Smooth muscle cell (in vitro differentiated cells): Measurements from ENCODE around the gene TTLL4. TPM values are rescaled to one million over a fixed set of nuclear protein-coding genes. Genes with fewer than 3 reads are reported as not detected.

Experiments
- DNase-seq: peaks from one replicate; lab custom pipeline; 2025; ENCODE audit not compliant: unreplicated experiment; lab: John Stamatoyannopoulos, UW
- H2AFZ ChIP-seq: fragments of 200-600 bp; sonication (generic); 2 replicates; pipeline ENCODE4 v1.6.0; 2016; ENCODE audit warnings: antibody characterized with exemption, low read depth, mild to moderate bottlenecking
- H3F3A ChIP-seq: fragments of 200-600 bp; sonication (generic); 2 replicates; pipeline ENCODE4 v1.6.0; 2017; ENCODE audit warnings: antibody characterized with exemption, low read depth
- H3K27ac ChIP-seq: fragments of 200-600 bp; sonication (generic); 2 replicates; pipeline ENCODE4 v1.5.1; 2016; ENCODE audit warnings: low read depth, mild to moderate bottlenecking
- H3K27me3 ChIP-seq: fragments of 200-600 bp; sonication (generic); 2 replicates; pipeline ENCODE4 v1.6.1; 2016; ENCODE audit warnings: low read depth, mild to moderate bottlenecking
- H3K36me3 ChIP-seq: fragments of 200-600 bp; sonication (generic); 2 replicates; pipeline ENCODE4 v1.5.1; 2016; ENCODE audit warnings: low read depth
- H3K4me1 ChIP-seq: fragments of 200-600 bp; sonication (generic); 2 replicates; pipeline ENCODE4 v1.5.1; 2016; ENCODE audit warnings: low read depth
- H3K4me2 ChIP-seq: fragments of 200-600 bp; sonication (generic); 2 replicates; pipeline ENCODE4 v1.6.0; 2016; ENCODE audit warnings: mild to moderate bottlenecking
- H3K4me3 ChIP-seq: fragments of 200-600 bp; sonication (generic); 2 replicates; pipeline ENCODE4 v1.5.1; 2016; ENCODE audit warnings: mild to moderate bottlenecking
- H3K79me2 ChIP-seq: fragments of 200-600 bp; sonication (generic); 2 replicates; pipeline ENCODE4 v1.6.0; 2016; ENCODE audit warnings: low read depth, mild to moderate bottlenecking
- H3K9ac ChIP-seq: fragments of 200-600 bp; sonication (generic); 2 replicates; pipeline ENCODE4 v1.6.0; 2016; ENCODE audit warnings: low read depth
- H3K9me3 ChIP-seq: fragments of 200-600 bp; sonication (generic); replicated peaks from 2 replicates; pipeline ENCODE4 v1.5.1; 2016; ENCODE audit warnings: low read depth
- H4K20me1 ChIP-seq: fragments of 200-600 bp; sonication (generic); 2 replicates; pipeline ENCODE4 v1.6.0; 2016; ENCODE audit warnings: low read depth
- CTCF ChIP-seq: fragments of 200-600 bp; sonication (generic); IDR thresholded peaks from 2 replicates; pipeline ENCODE4 v1.5.1; 2017; ENCODE audit warnings: borderline replicate concordance, mild to moderate bottlenecking, antibody characterized with exemption; ENCODE audit not compliant: insufficient read depth, poor library complexity, severe bottlenecking
- WGBS: methylation state at CpG from one replicate; pipeline ENCODE4 v1.1.7; 2016; ENCODE audit warnings: low lambda C conversion rate; 5-methylcytosine and 5-hydroxymethylcytosine counted together
- polyA plus RNA-seq: library from polyadenylated mRNA; unstranded; fragments of >200 nt; fragmentation: Nextera tagmentation; extraction: Ambion mirVana; gene quantifications from 2 replicates; pipeline ENCODE4 v1.2.1, GENCODE V29; 2016
- total RNA-seq: library from RNA; depleted of rRNA; stranded (reverse); fragments of >200 nt; gene quantifications from 2 replicates; pipeline ENCODE4 v1.2.3, GENCODE V29; 2014

TTLL4 gene
- total and polyA plus RNA-seq, 2 experiments from 2014 or later: 21.5 to 22.5 TPM

DNA sequence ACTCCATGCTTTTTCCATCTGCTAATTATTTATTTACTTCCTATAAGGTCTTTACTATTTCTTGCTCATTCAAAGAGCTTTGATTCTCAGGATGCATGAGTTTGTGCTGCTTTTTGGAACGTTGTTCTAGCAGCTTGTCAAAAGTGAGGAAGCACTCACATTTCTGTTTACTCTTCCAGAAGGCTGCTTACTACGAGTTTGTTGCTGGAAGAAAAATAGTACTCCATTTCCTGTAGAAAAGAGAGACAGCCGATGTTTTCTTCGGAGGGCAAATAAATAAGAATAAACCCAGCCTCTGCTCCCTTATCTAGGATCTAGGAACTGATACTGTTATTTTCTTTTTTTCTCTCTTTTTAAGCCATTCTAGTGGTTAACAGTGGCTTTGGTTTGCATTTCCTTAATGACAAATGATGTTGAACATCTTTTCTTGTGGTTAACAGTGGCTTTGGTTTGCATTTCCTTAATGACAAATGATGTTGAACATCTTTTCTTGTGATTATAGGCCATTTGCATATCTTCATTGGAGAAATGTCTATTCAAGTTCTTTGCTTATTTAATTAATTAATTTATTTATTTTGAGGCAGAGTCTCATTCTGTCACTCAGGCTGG lies 91.9 kb downstream of the TTLL4 start:
- H3K4me3 ChIP-seq: no peak overlapping the region
- peak overlapping the region; percentile 51 for H3K4me2 ChIP-seq
- no peaks in the 10 kb centered on the region for H3K79me2 ChIP-seq
- peaks cover 20% of the 10 kb centered on the region for H3K4me1 ChIP-seq
- no peak overlapping the region for H3K9ac ChIP-seq
- no peak overlapping the region for H2AFZ ChIP-seq
- no peak for TF ChIP-seq CTCF
- H4K20me1 ChIP-seq: no peaks in the 10 kb centered on the region
- H3K9me3 ChIP-seq: no peaks in the 10 kb centered on the region
- no peaks in the 10 kb centered on the region for H3K36me3 ChIP-seq
- WGBS: 35% methylated on average over 4 of the region's 4 CpGs
- peaks cover 21% of the 10 kb centered on the region for H3F3A ChIP-seq
- H3K27me3 ChIP-seq: no peaks in the 10 kb centered on the region
- H3K27ac ChIP-seq: peak overlapping the region; percentile 35
- no peak for DNase-seq

DNA sequence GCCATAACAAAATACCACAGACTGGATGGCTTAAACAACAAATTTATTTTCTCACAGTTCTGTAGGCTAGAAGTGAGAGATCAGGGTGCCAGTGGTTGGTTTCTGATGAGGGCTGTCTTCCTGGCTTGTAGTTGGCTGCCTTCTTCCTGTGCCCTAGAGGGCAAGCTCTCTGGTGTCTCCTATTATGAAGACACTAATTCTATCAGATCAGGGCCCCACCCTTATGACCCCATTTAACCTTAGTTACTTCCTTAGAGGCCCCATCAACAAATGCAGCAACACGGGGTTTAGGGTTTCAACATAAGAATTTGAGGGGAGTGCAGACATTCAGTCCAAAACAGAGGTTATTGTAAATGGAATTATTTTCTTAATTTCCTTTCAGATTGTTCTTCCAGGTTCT lies 94.2 kb downstream of the TTLL4 start:
- no peak for TF ChIP-seq CTCF
- Histone ChIP-seq H3K79me2 (no peaks in the 10 kb centered on the region), H3K4me3 (no peak overlapping the region), H3F3A (peaks cover 21% of the 10 kb centered on the region), H2AFZ (no peak overlapping the region), H3K27ac (peak overlapping the region; percentile 92), H3K27me3 (no peaks in the 10 kb centered on the region), H3K9me3 (no peaks in the 10 kb centered on the region), H3K9ac (peak overlapping the region; percentile 65), H3K4me1 (peaks cover 17% of the 10 kb centered on the region), H3K36me3 (no peaks in the 10 kb centered on the region), H4K20me1 (no peaks in the 10 kb centered on the region), H3K4me2 (no peak overlapping the region)
- no peak for DNase-seq
- 95% methylated on average over 1 of the region's 1 CpG for WGBS

Other genes starting within 250 kb of the TTLL4 start
- 10.8 and 14.2 TPM in 2 replicates for gene USP37, start 142.5 kb upstream of the TTLL4 start, total RNA-seq
- gene USP37, start 142.5 kb upstream of the TTLL4 start, polyA plus RNA-seq: 3.6 and 4.2 TPM in 2 replicates
- gene CNOT9, start 142.0 kb upstream of the TTLL4 start, total RNA-seq: 47.2 and 57.8 TPM in 2 replicates
- gene CNOT9, start 142.0 kb upstream of the TTLL4 start, polyA plus RNA-seq: 16.5 and 26.0 TPM in 2 replicates
- gene PLCD4, start 102.9 kb upstream of the TTLL4 start, total RNA-seq: 0.18 TPM in 2 replicates
- gene PLCD4, start 102.9 kb upstream of the TTLL4 start, polyA plus RNA-seq: 0.63 and 2.5 TPM in 2 replicates
- 3.9 and 5.8 TPM in 2 replicates for gene ZNF142, start 51.2 kb upstream of the TTLL4 start, total RNA-seq
- gene ZNF142, start 51.2 kb upstream of the TTLL4 start, polyA plus RNA-seq: 6.9 and 7.3 TPM in 2 replicates
- 23.8 and 44.3 TPM in 2 replicates for gene BCS1L, start 51.2 kb upstream of the TTLL4 start, total RNA-seq
- 39.5 and 41.1 TPM in 2 replicates for gene BCS1L, start 51.2 kb upstream of the TTLL4 start, polyA plus RNA-seq
- gene RNF25, start 38.8 kb upstream of the TTLL4 start, total RNA-seq: 43.1 and 44.3 TPM in 2 replicates
- 33.5 and 36.1 TPM in 2 replicates for gene RNF25, start 38.8 kb upstream of the TTLL4 start, polyA plus RNA-seq
- 22.2 and 22.7 TPM in 2 replicates for gene STK36, start 38.7 kb upstream of the TTLL4 start, total RNA-seq
- 18.8 and 32.3 TPM in 2 replicates for gene STK36, start 38.7 kb upstream of the TTLL4 start, polyA plus RNA-seq
- 9.6 and 11.2 TPM in 2 replicates for gene CYP27A1, start 71.3 kb downstream of the TTLL4 start, total RNA-seq
- gene CYP27A1, start 71.3 kb downstream of the TTLL4 start, polyA plus RNA-seq: 11.5 and 14.9 TPM in 2 replicates
- gene PRKAG3, start 121.0 kb downstream of the TTLL4 start, total RNA-seq: not detected in 2 replicates
- not detected in 2 replicates for gene PRKAG3, start 121.0 kb downstream of the TTLL4 start, polyA plus RNA-seq
- 9.3 and 12.1 TPM in 2 replicates for gene WNT6, start 149.0 kb downstream of the TTLL4 start, total RNA-seq
- gene WNT6, start 149.0 kb downstream of the TTLL4 start, polyA plus RNA-seq: 7.9 and 44.6 TPM in 2 replicates
- 3.5 and 3.6 TPM in 2 replicates for gene WNT10A, start 170.0 kb downstream of the TTLL4 start, total RNA-seq
- gene WNT10A, start 170.0 kb downstream of the TTLL4 start, polyA plus RNA-seq: 2.3 and 21.2 TPM in 2 replicates
- not detected in 2 replicates for gene CDK5R2, start 248.8 kb downstream of the TTLL4 start, total RNA-seq
- 0.62 TPM in 1 of 2 replicates, not detected in the other for gene CDK5R2, start 248.8 kb downstream of the TTLL4 start, polyA plus RNA-seq